Stimulated activated CD8-positive, alpha-beta memory T cell treated with anti-CD3 and anti-CD28 coated beads, Interleukin-4, amount 100 ng/mL, for 24 hours (primary cell): Measurements from ENCODE around the gene VWDE.
"Not testable (repeated sequence)": the region's sequence is repeated elsewhere in the genome, so short reads cannot be mapped to it uniquely, and the experiment has no call there.

Experiments
- DNase-seq: peaks from one replicate; pipeline ENCODE4 v3.0.0-alpha.2; 2020; ENCODE audit warnings: low read depth

The VWDE gene

GRCh38 chr7:12403287-12404181, at the start of gene VWDE:
VWDE (minus strand) TSS chr7:12403865; CDS start chr7:12403716, 149 bp downstream.
- peak; percentile 17 for DNase-seq

- not testable (repeated sequence) for DNase-seq
Measured at GRCh38 chr7:12453136-12453535, 49.5 kb upstream of the VWDE start.

GRCh38 chr7:12450615-12451014, 47.0 kb upstream of the VWDE start:
- no peak for DNase-seq

GRCh38 chr7:12444785-12445184, 41.1 kb upstream of the VWDE start:
- no peak for DNase-seq

- no peak for DNase-seq
Measured at GRCh38 chr7:12440229-12440628, 36.6 kb upstream of the VWDE start.

- no peak for DNase-seq
Measured at GRCh38 chr7:12436896-12437535, 33.4 kb upstream of the VWDE start.

GRCh38 chr7:12436126-12436525, 32.5 kb upstream of the VWDE start:
- DNase-seq, result no peak

GRCh38 chr7:12434012-12434642, 30.5 kb upstream of the VWDE start:
- no peak for DNase-seq

GRCh38 chr7:12431886-12432556, 28.4 kb upstream of the VWDE start:
- no peak for DNase-seq

GRCh38 chr7:12425311-12425710, 21.6 kb upstream of the VWDE start:
- no peak for DNase-seq

GRCh38 chr7:12423997-12424745, 20.5 kb upstream of the VWDE start:
- DNase-seq, result no peak

GRCh38 chr7:12423355-12423996, 19.8 kb upstream of the VWDE start:
- DNase-seq, result no peak

- DNase-seq, result no peak
Measured at GRCh38 chr7:12422554-12423320, 19.1 kb upstream of the VWDE start.

GRCh38 chr7:12418452-12418851, 14.8 kb upstream of the VWDE start:
- DNase-seq, result no peak

GRCh38 chr7:12415072-12415471, 11.4 kb upstream of the VWDE start:
- no peak for DNase-seq

GRCh38 chr7:12412407-12412806, 8.7 kb upstream of the VWDE start:
- DNase-seq, result no peak

GRCh38 chr7:12410523-12410922, 6.9 kb upstream of the VWDE start:
- DNase-seq, result no peak

GRCh38 chr7:12409097-12409711, 5.5 kb upstream of the VWDE start:
- DNase-seq, result no peak

- not testable (repeated sequence) for DNase-seq
Measured at GRCh38 chr7:12407652-12408051, 4.0 kb upstream of the VWDE start.

- no peak for DNase-seq
Measured at GRCh38 chr7:12402365-12402725, 1.3 kb downstream of the VWDE start.
